NT2/D1 (cell line): Measurements from ENCODE around the gene MST1.

Source experiments
- DNase-seq: peaks from one replicate; pipeline ENCODE4 v3.0.0-alpha.2; 2011; ENCODE audit warnings: low read depth, low spot score
- H3K27me3 ChIP-seq: 2 replicates; pipeline ENCODE4 v1.6.0; 2011; ENCODE audit warnings: mild to moderate bottlenecking; ENCODE audit not compliant: insufficient read length, insufficient read depth
- H3K36me3 ChIP-seq: 2 replicates; pipeline ENCODE4 v1.6.1; 2011; ENCODE audit warnings: mild to moderate bottlenecking, low read length, mixed read lengths; ENCODE audit not compliant: insufficient read depth, insufficient read length
- H3K4me1 ChIP-seq: 2 replicates; pipeline ENCODE4 v1.5.1; 2011; ENCODE audit not compliant: insufficient read depth, insufficient read length
- H3K4me3 ChIP-seq: 2 replicates; pipeline ENCODE4 v1.5.1; 2011; ENCODE audit warnings: low read depth; ENCODE audit not compliant: insufficient read length
- H3K9ac ChIP-seq: 2 replicates; pipeline ENCODE4 v1.6.0; 2011; ENCODE audit warnings: low read depth; ENCODE audit not compliant: insufficient read length
- H3K9me3 ChIP-seq: 2 replicates; pipeline ENCODE4 v1.5.1; 2011; ENCODE audit warnings: mild to moderate bottlenecking, low read length; ENCODE audit not compliant: insufficient read depth
- SUZ12 ChIP-seq: IDR thresholded peaks from 2 replicates; pipeline ENCODE4 v1.6.1; 2011; ENCODE audit not compliant: insufficient read length, insufficient read depth; ENCODE audit errors: extremely low read depth
- YY1 ChIP-seq: IDR thresholded peaks from 2 replicates; pipeline ENCODE4 v1.6.1; 2011; ENCODE audit not compliant: insufficient read length, insufficient read depth
- ZNF274 ChIP-seq: IDR thresholded peaks from 2 replicates; pipeline ENCODE4 v1.6.1; 2011; ENCODE audit warnings: mild to moderate bottlenecking, low read depth, low read length

Gene MST1

GRCh38 chr3:49722896-49723295 is 33.6 kb upstream of the MST1 start:
- no peak for DNase-seq
- peaks cover 27% of the 10 kb centered on the region for H3K4me1 ChIP-seq
- H3K36me3 ChIP-seq, result peaks cover 79% of the 10 kb centered on the region

GRCh38 chr3:49721896-49722781 is 32.9 kb upstream of the MST1 start:
- DNase-seq, result no peak
- peak overlapping the region; percentile 99 for H3K4me3 ChIP-seq
- no peaks in the 10 kb centered on the region for H3K27me3 ChIP-seq
- peaks cover 31% of the 10 kb centered on the region for H3K4me1 ChIP-seq
- peak overlapping the region; percentile 99 for H3K9ac ChIP-seq
- peaks cover 79% of the 10 kb centered on the region for H3K36me3 ChIP-seq
- H3K9me3 ChIP-seq, result no peaks in the 10 kb centered on the region
- TF ChIP-seq YY1, result no peak

More at GRCh38 chr3:49722896-49723295, 33.6 kb upstream of the MST1 start:
- no peaks in the 10 kb centered on the region for H3K27me3 ChIP-seq
- peak overlapping the region; percentile 99 for H3K4me3 ChIP-seq
- H3K9ac ChIP-seq, result peak overlapping the region; percentile 99
- no peak for TF ChIP-seq ZNF274
- TF ChIP-seq YY1, result no peak
- TF ChIP-seq SUZ12, result no peak
- no peaks in the 10 kb centered on the region for H3K9me3 ChIP-seq

- peaks cover 78% of the 10 kb centered on the region for H3K36me3 ChIP-seq
- TF ChIP-seq SUZ12 (no peak), YY1 (no peak), ZNF274 (no peak)
Observed at GRCh38 chr3:49721596-49721895, 32.3 kb upstream of the MST1 start.

GRCh38 chr3:49720855-49721595 is 31.8 kb upstream of the MST1 start:
- no peak for DNase-seq
- Histone ChIP-seq H3K9ac (peak overlapping the region; percentile 16), H3K4me3 (no peak overlapping the region), H3K4me1 (peaks cover 36% of the 10 kb centered on the region), H3K36me3 (peaks cover 78% of the 10 kb centered on the region), H3K9me3 (no peaks in the 10 kb centered on the region), H3K27me3 (no peaks in the 10 kb centered on the region)
- TF ChIP-seq ZNF274 (no peak), YY1 (no peak), SUZ12 (no peak)

More at GRCh38 chr3:49721596-49721895, 32.3 kb upstream of the MST1 start:
- Histone ChIP-seq H3K27me3 (no peaks in the 10 kb centered on the region), H3K4me1 (peaks cover 36% of the 10 kb centered on the region), H3K9ac (no peak overlapping the region), H3K4me3 (no peak overlapping the region), H3K9me3 (no peaks in the 10 kb centered on the region)
- DNase-seq, result no peak

GRCh38 chr3:49719214-49719884 is 30.1 kb upstream of the MST1 start, which contains the start of gene AMIGO3:
Gene AMIGO3 (minus strand): TSS chr3:49719684. CDS start chr3:49719465, 219 bp downstream.
- peak within 1 kb of the TSS; percentile 47 for H3K4me3 ChIP-seq
- peak; percentile 90 for DNase-seq
- peaks cover 29% of the 10 kb centered on the region for H3K4me1 ChIP-seq
- peaks cover 80% of the 10 kb centered on the region for H3K36me3 ChIP-seq
- H3K9ac ChIP-seq, result peak within 1 kb of the TSS; percentile 90
- TF ChIP-seq SUZ12 (no peak), ZNF274 (no peak), YY1 (no peak)
- H3K27me3 ChIP-seq, result no peaks in the 10 kb centered on the region
- no peaks in the 10 kb centered on the region for H3K9me3 ChIP-seq

GRCh38 chr3:49718858-49719213 is 29.6 kb upstream of the MST1 start:
- TF ChIP-seq ZNF274 (no peak), YY1 (no peak), SUZ12 (no peak)
- Histone ChIP-seq H3K36me3 (peaks cover 85% of the 10 kb centered on the region), H3K4me3 (peak overlapping the region; percentile 47), H3K9ac (peak overlapping the region; percentile 90), H3K4me1 (peaks cover 29% of the 10 kb centered on the region), H3K27me3 (no peaks in the 10 kb centered on the region), H3K9me3 (no peaks in the 10 kb centered on the region)
- DNase-seq, result no peak

GRCh38 chr3:49717959-49718857 is 28.9 kb upstream of the MST1 start:
- no peaks in the 10 kb centered on the region for H3K27me3 ChIP-seq
- H3K4me3 ChIP-seq, result no peak overlapping the region
- no peaks in the 10 kb centered on the region for H3K9me3 ChIP-seq
- TF ChIP-seq YY1 (no peak), ZNF274 (no peak), SUZ12 (no peak)
- H3K36me3 ChIP-seq, result peaks cover 87% of the 10 kb centered on the region
- peaks cover 33% of the 10 kb centered on the region for H3K4me1 ChIP-seq
- no peak for DNase-seq
- H3K9ac ChIP-seq, result peak overlapping the region; percentile 90
